IMR-90 (cell line): ENCODE data around the gene SYNPO. TPM values are rescaled to one million over a fixed set of nuclear protein-coding genes. Genes with fewer than 3 reads are reported as not detected.

ENCODE experiments used
- ATAC-seq: fragments of 200-7000 bp; cut with Tn5 transposase; 2 replicates; pipeline ENCODE4 v1.9.1; 2020; ENCODE audit warnings: low read depth, mild to moderate bottlenecking, moderate library complexity
- BruUV-seq: library from RNA; stranded (reverse); fragments of 400-500 nt; replicated peaks from 2 replicates; lab custom pipeline; 2021; lab: Mats Ljungman, UMichigan
- CTCF ChIA-PET: fragments of 300-600 bp; formaldehyde crosslinking; extraction: SDS; loops from one replicate; lab custom pipeline; 2021; ENCODE audit warnings: antibody characterized with exemption; lab: Yijun Ruan, JAX
- POLR2A ChIA-PET: fragments of 300-600 bp; sonication (Branson Sonifier 250); formaldehyde crosslinking; loops from one replicate; lab custom pipeline; 2022; ENCODE audit warnings: antibody characterized with exemption; ENCODE audit not compliant: unreplicated experiment; lab: Charles Lee
- DNase-seq: peaks from one replicate; pipeline ENCODE4 v3.0.0; 2013
- H2AFZ ChIP-seq: replicated peaks from 2 replicates; pipeline ENCODE3; 2013; ENCODE audit warnings: low read length, mild to moderate bottlenecking; ENCODE audit not compliant: poor library complexity
- H2AK5ac ChIP-seq: 2 replicates; pipeline ENCODE4 v1.6.1; 2013; ENCODE audit warnings: low read depth, low read length, inconsistent platforms
- H2AK9ac ChIP-seq: replicated peaks from 2 replicates; pipeline ENCODE3; 2013; ENCODE audit warnings: mild to moderate bottlenecking, low read depth, low read length, moderate library complexity; ENCODE audit not compliant: poor library complexity
- H2BK120ac ChIP-seq: 2 replicates; pipeline ENCODE4 v1.6.1; 2013; ENCODE audit warnings: low read depth, low read length, inconsistent platforms
- H2BK15ac ChIP-seq: 3 replicates; pipeline ENCODE4 v1.6.1; 2013; ENCODE audit warnings: low read depth, low read length, inconsistent platforms
- H2BK20ac ChIP-seq: 2 replicates; pipeline ENCODE4 v1.6.1; 2013; ENCODE audit warnings: low read depth, mild to moderate bottlenecking, inconsistent platforms, low read length, moderate library complexity
- H2BK5ac ChIP-seq: 2 replicates; pipeline ENCODE4 v1.6.1; 2013; ENCODE audit warnings: mild to moderate bottlenecking, low read depth, low read length, inconsistent platforms; ENCODE audit not compliant: poor library complexity, severe bottlenecking
- H3K14ac ChIP-seq: replicated peaks from 2 replicates; pipeline ENCODE4 v1.6.1; 2013; ENCODE audit warnings: low read depth, low read length, inconsistent platforms
- H3K18ac ChIP-seq: 2 replicates; pipeline ENCODE4 v1.6.1; 2013; ENCODE audit warnings: low read depth, low read length, control low read depth
- H3K23ac ChIP-seq: 2 replicates; pipeline ENCODE4 v1.6.1; 2013; ENCODE audit warnings: low read depth, low read length, inconsistent platforms
- H3K27ac ChIP-seq: 2 replicates; pipeline ENCODE4 v1.5.1; 2013; ENCODE audit warnings: mild to moderate bottlenecking, control low read depth, low read length; ENCODE audit not compliant: insufficient read depth
- H3K27me3 ChIP-seq: 2 replicates; pipeline ENCODE4 v1.6.1; 2013; ENCODE audit warnings: low read length; ENCODE audit not compliant: control insufficient read depth, insufficient read depth
- H3K36me3 ChIP-seq: 2 replicates; pipeline ENCODE4 v1.6.1; 2013; ENCODE audit warnings: low read length, mixed read lengths; ENCODE audit not compliant: control insufficient read depth, insufficient read depth
- H3K4ac ChIP-seq: 2 replicates; pipeline ENCODE4 v1.6.1; 2013; ENCODE audit warnings: low read depth, low read length, inconsistent platforms
- H3K4me1 ChIP-seq: 2 replicates; pipeline ENCODE4 v1.6.1; 2013; ENCODE audit warnings: low read length, mixed read lengths; ENCODE audit not compliant: control insufficient read depth, insufficient read depth
- H3K4me2 ChIP-seq: 2 replicates; pipeline ENCODE4 v1.6.1; 2013; ENCODE audit warnings: low read depth, mild to moderate bottlenecking, control low read depth, low read length, moderate library complexity
- H3K4me3 ChIP-seq: 2 replicates; pipeline ENCODE4 v1.5.1; 2013; ENCODE audit warnings: low read depth, mild to moderate bottlenecking, control low read depth, low read length, moderate library complexity; ENCODE audit not compliant: insufficient read depth
- H3K56ac ChIP-seq: 2 replicates; pipeline ENCODE4 v1.6.1; 2013; ENCODE audit warnings: low read length, inconsistent platforms; ENCODE audit not compliant: insufficient read depth; ENCODE audit errors: extremely low read depth
- H3K79me1 ChIP-seq, 2 experiments: 2 replicates each; pipeline ENCODE4 v1.6.1; 2013; ENCODE audit warnings: low read length in 2 of 2, inconsistent platforms in 1 of 2, low read depth in 1 of 2
- H3K9ac ChIP-seq: 2 replicates; pipeline ENCODE4 v1.6.1; 2013; ENCODE audit warnings: low read depth, low read length, control low read depth
- H3K9me1 ChIP-seq: 2 replicates; pipeline ENCODE4 v1.6.1; 2013; ENCODE audit warnings: low read length, inconsistent platforms; ENCODE audit not compliant: insufficient read depth
- H3K9me3 ChIP-seq: 2 replicates; pipeline ENCODE4 v1.6.1; 2013; ENCODE audit warnings: low read length; ENCODE audit not compliant: control insufficient read depth, insufficient read depth
- H4K20me1 ChIP-seq: 2 replicates; pipeline ENCODE4 v1.6.1; 2013; ENCODE audit warnings: low read length, inconsistent platforms; ENCODE audit not compliant: insufficient read depth
- H4K5ac ChIP-seq: 2 replicates; pipeline ENCODE4 v1.6.1; 2013; ENCODE audit warnings: mild to moderate bottlenecking, low read depth, low read length, control low read depth
- H4K8ac ChIP-seq, 2 experiments: 2 replicates each; pipeline ENCODE4 v1.6.1; 2013; ENCODE audit warnings: low read depth in 2 of 2, low read length in 2 of 2, control low read depth in 1 of 2, inconsistent platforms in 1 of 2
- H4K91ac ChIP-seq: 2 replicates; pipeline ENCODE4 v1.6.1; 2013; ENCODE audit warnings: low read depth, low read length, inconsistent platforms; ENCODE audit not compliant: insufficient read depth
- BHLHE40 ChIP-seq: fragments of 150-350 bp; IDR thresholded peaks from 2 replicates; pipeline ENCODE4 v1.6.1; 2016; ENCODE audit warnings: mild to moderate bottlenecking, low read depth, low read length
- WGBS, 2 experiments: methylation state at CpG; one replicate each; pipeline versions ENCODE4 v1.1.5 to v1.1.7; 2013; ENCODE audit warnings: missing lambda C conversion rate in 2 of 2; ENCODE audit not compliant: insufficient read length in 1 of 2; ENCODE audit errors: extremely low coverage in 2 of 2; 5-methylcytosine and 5-hydroxymethylcytosine counted together
- dilution Hi-C: fragments of 300-500 bp; cut with HindIII; formaldehyde crosslinking; loops from one replicate; pipeline ENCODE4 v1.14.3; 2018; ENCODE audit warnings: low sequenced_read_pairs; ENCODE audit not compliant: unreplicated experiment
- in situ Hi-C: fragments of 300-500 bp; cut with MboI; formaldehyde crosslinking; loops from 3 replicates; pipeline ENCODE4 v1.14.3; 2019; ENCODE audit warnings: low sequenced_read_pairs, inconsistent platforms, mixed read lengths
- intact Hi-C: fragments of 100-400 bp; cut with micrococcal nuclease; formaldehyde crosslinking; loops from 2 replicates; pipeline ENCODE4 v1.10.0; 2022
- polyA plus RNA-seq, 3 experiments: library from polyadenylated mRNA; depleted of rRNA; stranded (reverse); fragments of >200 nt; gene quantifications; 2 replicates each; pipeline ENCODE4 v1.2.3, GENCODE V29; 2012; ENCODE audit warnings: low replicate concordance in 1 of 3
- total RNA-seq: library from RNA; depleted of rRNA; stranded (reverse); fragments of >200 nt; gene quantifications from 2 replicates; pipeline ENCODE4 v1.2.3, GENCODE V29; 2012

SYNPO gene
- total and polyA plus RNA-seq, 2 of the 4 experiments (the other 2 are of a cell fraction), result 3.0 to 24.8 TPM

- peaks cover 8% of the 10 kb centered on the region; the same call in 1 of the 2 replicates for H3K9me1 ChIP-seq
- no peaks in the 10 kb centered on the region for H3K27me3 ChIP-seq
- H4K5ac ChIP-seq, result no peak overlapping the region
- H3K4me3 ChIP-seq, result no peak overlapping the region
- H3K4ac ChIP-seq, result no peak overlapping the region
- no peak overlapping the region for H3K23ac ChIP-seq
- ChIA-PET POLR2A (no interaction called here), CTCF (no interaction called here)
- no peak overlapping the region for H3K27ac ChIP-seq
- H2BK5ac ChIP-seq, result no peak overlapping the region
- no peak overlapping the region for H2AK9ac ChIP-seq
- H3K36me3 ChIP-seq, result peaks cover 68% of the 10 kb centered on the region
- peaks cover 53% of the 10 kb centered on the region for H4K20me1 ChIP-seq
- H4K8ac ChIP-seq, result no peak overlapping the region
- H3K14ac ChIP-seq, result no peak overlapping the region
- no peak overlapping the region for H2BK120ac ChIP-seq
- in situ Hi-C loops, result loop anchor here (5.0 kb wide), 2 partner anchors 89 to 199 kb away; no protein-coding TSS in a partner anchor
- no TSS peak for BruUV-seq
- no peak overlapping the region for H3K18ac ChIP-seq
- peaks cover 21% of the 10 kb centered on the region for H3K4me1 ChIP-seq
- H2AK5ac ChIP-seq, result no peak overlapping the region
- H2AFZ ChIP-seq, result no peak overlapping the region
- H2BK15ac ChIP-seq, result no peak overlapping the region
- intact Hi-C loops, result no loop called here
- dilution Hi-C loops, result no loop called here
- H3K79me1 ChIP-seq, result peaks cover 33 to 45% of the 10 kb centered on the region in 2 experiments
- H3K9me3 ChIP-seq, result no peaks in the 10 kb centered on the region
- no peak for DNase-seq
- no peak overlapping the region for H3K4me2 ChIP-seq
- no peak overlapping the region for H3K9ac ChIP-seq
- no peak for TF ChIP-seq BHLHE40
- 100% methylated on average over 1 of the region's 1 CpG; no CpG with 5 or more reads in 1 of the 2 experiments for WGBS, 2 experiments
- H2BK20ac ChIP-seq, result no peak overlapping the region
- H3K56ac ChIP-seq, result no peak overlapping the region
- ATAC-seq, result no peak
- no peak overlapping the region for H4K91ac ChIP-seq
Observed at GRCh38 chr5:150651382-150651781, 10.9 kb downstream of the SYNPO start.
